IMR-90 (cell line): ENCODE results near the gene S100A12. TPM values are rescaled to one million over a fixed set of nuclear protein-coding genes. Genes with fewer than 3 reads are reported as not detected.

Experiments used
- ATAC-seq: fragments of 200-7000 bp; cut with Tn5 transposase; 2 replicates; pipeline ENCODE4 v1.9.1; 2020; ENCODE audit warnings: low read depth, mild to moderate bottlenecking, moderate library complexity
- BruUV-seq: library from RNA; stranded (reverse); fragments of 400-500 nt; replicated peaks from 2 replicates; lab custom pipeline; 2021; lab: Mats Ljungman, UMichigan
- CTCF ChIA-PET: fragments of 300-600 bp; formaldehyde crosslinking; extraction: SDS; loops from one replicate; lab custom pipeline; 2021; ENCODE audit warnings: antibody characterized with exemption; lab: Yijun Ruan, JAX
- POLR2A ChIA-PET: fragments of 300-600 bp; sonication (Branson Sonifier 250); formaldehyde crosslinking; loops from one replicate; lab custom pipeline; 2022; ENCODE audit warnings: antibody characterized with exemption; ENCODE audit not compliant: unreplicated experiment; lab: Charles Lee
- DNase-seq: peaks from one replicate; pipeline ENCODE4 v3.0.0; 2013
- H2AFZ ChIP-seq: replicated peaks from 2 replicates; pipeline ENCODE3; 2013; ENCODE audit warnings: low read length, mild to moderate bottlenecking; ENCODE audit not compliant: poor library complexity
- H2AK5ac ChIP-seq: 2 replicates; pipeline ENCODE4 v1.6.1; 2013; ENCODE audit warnings: low read depth, low read length, inconsistent platforms
- H2AK9ac ChIP-seq: replicated peaks from 2 replicates; pipeline ENCODE3; 2013; ENCODE audit warnings: mild to moderate bottlenecking, low read depth, low read length, moderate library complexity; ENCODE audit not compliant: poor library complexity
- H2BK120ac ChIP-seq: 2 replicates; pipeline ENCODE4 v1.6.1; 2013; ENCODE audit warnings: low read depth, low read length, inconsistent platforms
- H2BK15ac ChIP-seq: 3 replicates; pipeline ENCODE4 v1.6.1; 2013; ENCODE audit warnings: low read depth, low read length, inconsistent platforms
- H2BK20ac ChIP-seq: 2 replicates; pipeline ENCODE4 v1.6.1; 2013; ENCODE audit warnings: low read depth, mild to moderate bottlenecking, inconsistent platforms, low read length, moderate library complexity
- H2BK5ac ChIP-seq: 2 replicates; pipeline ENCODE4 v1.6.1; 2013; ENCODE audit warnings: mild to moderate bottlenecking, low read depth, low read length, inconsistent platforms; ENCODE audit not compliant: poor library complexity, severe bottlenecking
- H3K14ac ChIP-seq: replicated peaks from 2 replicates; pipeline ENCODE4 v1.6.1; 2013; ENCODE audit warnings: low read depth, low read length, inconsistent platforms
- H3K18ac ChIP-seq: 2 replicates; pipeline ENCODE4 v1.6.1; 2013; ENCODE audit warnings: low read depth, low read length, control low read depth
- H3K23ac ChIP-seq: 2 replicates; pipeline ENCODE4 v1.6.1; 2013; ENCODE audit warnings: low read depth, low read length, inconsistent platforms
- H3K27ac ChIP-seq: 2 replicates; pipeline ENCODE4 v1.5.1; 2013; ENCODE audit warnings: mild to moderate bottlenecking, control low read depth, low read length; ENCODE audit not compliant: insufficient read depth
- H3K27me3 ChIP-seq: 2 replicates; pipeline ENCODE4 v1.6.1; 2013; ENCODE audit warnings: low read length; ENCODE audit not compliant: control insufficient read depth, insufficient read depth
- H3K36me3 ChIP-seq: 2 replicates; pipeline ENCODE4 v1.6.1; 2013; ENCODE audit warnings: low read length, mixed read lengths; ENCODE audit not compliant: control insufficient read depth, insufficient read depth
- H3K4ac ChIP-seq: 2 replicates; pipeline ENCODE4 v1.6.1; 2013; ENCODE audit warnings: low read depth, low read length, inconsistent platforms
- H3K4me1 ChIP-seq: 2 replicates; pipeline ENCODE4 v1.6.1; 2013; ENCODE audit warnings: low read length, mixed read lengths; ENCODE audit not compliant: control insufficient read depth, insufficient read depth
- H3K4me2 ChIP-seq: 2 replicates; pipeline ENCODE4 v1.6.1; 2013; ENCODE audit warnings: low read depth, mild to moderate bottlenecking, control low read depth, low read length, moderate library complexity
- H3K4me3 ChIP-seq: 2 replicates; pipeline ENCODE4 v1.5.1; 2013; ENCODE audit warnings: low read depth, mild to moderate bottlenecking, control low read depth, low read length, moderate library complexity; ENCODE audit not compliant: insufficient read depth
- H3K56ac ChIP-seq: 2 replicates; pipeline ENCODE4 v1.6.1; 2013; ENCODE audit warnings: low read length, inconsistent platforms; ENCODE audit not compliant: insufficient read depth; ENCODE audit errors: extremely low read depth
- H3K79me1 ChIP-seq, 2 experiments: 2 replicates each; pipeline ENCODE4 v1.6.1; 2013; ENCODE audit warnings: low read length in 2 of 2, inconsistent platforms in 1 of 2, low read depth in 1 of 2
- H3K9ac ChIP-seq: 2 replicates; pipeline ENCODE4 v1.6.1; 2013; ENCODE audit warnings: low read depth, low read length, control low read depth
- H3K9me1 ChIP-seq: 2 replicates; pipeline ENCODE4 v1.6.1; 2013; ENCODE audit warnings: low read length, inconsistent platforms; ENCODE audit not compliant: insufficient read depth
- H3K9me3 ChIP-seq: 2 replicates; pipeline ENCODE4 v1.6.1; 2013; ENCODE audit warnings: low read length; ENCODE audit not compliant: control insufficient read depth, insufficient read depth
- H4K20me1 ChIP-seq: 2 replicates; pipeline ENCODE4 v1.6.1; 2013; ENCODE audit warnings: low read length, inconsistent platforms; ENCODE audit not compliant: insufficient read depth
- H4K5ac ChIP-seq: 2 replicates; pipeline ENCODE4 v1.6.1; 2013; ENCODE audit warnings: mild to moderate bottlenecking, low read depth, low read length, control low read depth
- H4K8ac ChIP-seq, 2 experiments: 2 replicates each; pipeline ENCODE4 v1.6.1; 2013; ENCODE audit warnings: low read depth in 2 of 2, low read length in 2 of 2, control low read depth in 1 of 2, inconsistent platforms in 1 of 2
- H4K91ac ChIP-seq: 2 replicates; pipeline ENCODE4 v1.6.1; 2013; ENCODE audit warnings: low read depth, low read length, inconsistent platforms; ENCODE audit not compliant: insufficient read depth
- FOS ChIP-seq: fragments of 150-350 bp; IDR thresholded peaks from 2 replicates; pipeline ENCODE4 v1.6.1; 2016; ENCODE audit warnings: low read depth, low read length
- MXI1 ChIP-seq: IDR thresholded peaks from 2 replicates; pipeline ENCODE4 v1.6.1; 2012; ENCODE audit warnings: low read depth, mild to moderate bottlenecking, low read length, moderate library complexity, borderline replicate concordance
- NFE2L2 ChIP-seq: fragments of 150-350 bp; IDR thresholded peaks from 2 replicates; pipeline ENCODE4 v1.6.1; 2016; ENCODE audit warnings: low read depth, mild to moderate bottlenecking, low read length
- POLR2A ChIP-seq: IDR thresholded peaks from 2 replicates; pipeline ENCODE4 v1.6.1; 2012; ENCODE audit warnings: mild to moderate bottlenecking, low read depth, low read length
- SMC3 ChIP-seq: fragments of 150-350 bp; IDR thresholded peaks from 2 replicates; pipeline ENCODE4 v1.6.1; 2016; ENCODE audit warnings: low read depth, mild to moderate bottlenecking, antibody characterized with exemption, low read length, moderate library complexity
- WGBS, 2 experiments: methylation state at CpG; one replicate each; pipeline versions ENCODE4 v1.1.5 to v1.1.7; 2013; ENCODE audit warnings: missing lambda C conversion rate in 2 of 2; ENCODE audit not compliant: insufficient read length in 1 of 2; ENCODE audit errors: extremely low coverage in 2 of 2; 5-methylcytosine and 5-hydroxymethylcytosine counted together
- dilution Hi-C: fragments of 300-500 bp; cut with HindIII; formaldehyde crosslinking; loops from one replicate; pipeline ENCODE4 v1.14.3; 2018; ENCODE audit warnings: low sequenced_read_pairs; ENCODE audit not compliant: unreplicated experiment
- in situ Hi-C: fragments of 300-500 bp; cut with MboI; formaldehyde crosslinking; loops from 3 replicates; pipeline ENCODE4 v1.14.3; 2019; ENCODE audit warnings: low sequenced_read_pairs, inconsistent platforms, mixed read lengths
- intact Hi-C: fragments of 100-400 bp; cut with micrococcal nuclease; formaldehyde crosslinking; loops from 2 replicates; pipeline ENCODE4 v1.10.0; 2022
- polyA plus RNA-seq, 3 experiments: library from polyadenylated mRNA; depleted of rRNA; stranded (reverse); fragments of >200 nt; gene quantifications; 2 replicates each; pipeline ENCODE4 v1.2.3, GENCODE V29; 2012; ENCODE audit warnings: low replicate concordance in 1 of 3
- total RNA-seq: library from RNA; depleted of rRNA; stranded (reverse); fragments of >200 nt; gene quantifications from 2 replicates; pipeline ENCODE4 v1.2.3, GENCODE V29; 2012
- TF ChIP-seq, protein P1 (sequence below): conservative IDR thresholded peaks from 2 replicates; pipeline ENCODE4 v1.5.1; 2012; ENCODE audit warnings: mild to moderate bottlenecking, low read depth, low read length, improper control_type of control experiment
- TF ChIP-seq, protein P2 (sequence below): fragments of 150-350 bp; IDR thresholded peaks from 2 replicates; pipeline ENCODE4 v1.6.1; 2016; ENCODE audit warnings: low read depth, mild to moderate bottlenecking, low read length, moderate library complexity, borderline replicate concordance
- TF ChIP-seq, protein P3 (sequence below): fragments of 150-350 bp; IDR thresholded peaks from 2 replicates; pipeline ENCODE4 v1.6.1; 2017; ENCODE audit warnings: mild to moderate bottlenecking, antibody characterized with exemption, low read length, low read depth

S100A12 gene
- total and polyA plus RNA-seq, 2 of the 4 experiments (the other 2 are of a cell fraction): not detected

DNA sequence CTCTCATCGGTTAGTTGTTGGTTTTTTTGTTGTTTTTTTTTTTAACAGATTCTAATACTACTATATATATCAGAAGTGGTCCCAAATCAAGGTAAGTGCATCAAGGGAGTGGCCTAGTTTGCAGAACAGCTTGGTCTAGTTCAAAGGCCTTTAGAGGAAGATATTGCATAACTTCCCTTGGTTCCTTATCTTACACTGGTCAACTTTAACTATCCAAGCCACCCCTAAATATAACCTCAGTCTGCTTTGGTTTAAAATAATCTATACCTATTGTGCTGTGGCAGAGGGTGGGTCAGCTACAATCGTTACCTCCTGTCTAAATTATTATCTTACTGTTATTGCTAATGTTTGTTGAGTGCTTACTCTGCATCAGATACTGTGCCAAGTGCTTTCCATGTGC, 6.9 kb downstream of the S100A12 start:
- WGBS, 2 experiments: no CpG with 5 or more reads among the region's 2 CpGs
- no peak overlapping the region for H3K23ac ChIP-seq
- no peaks in the 10 kb centered on the region for H3K79me1 ChIP-seq
- no peak overlapping the region for H2AK9ac ChIP-seq
- H2BK20ac ChIP-seq: no peak overlapping the region
- DNase-seq (no peak), ATAC-seq (no peak)
- no peak overlapping the region for H4K5ac ChIP-seq
- H3K9me1 ChIP-seq: no peaks in the 10 kb centered on the region
- no peaks in the 10 kb centered on the region for H3K9me3 ChIP-seq
- peaks cover 2% of the 10 kb centered on the region for H3K27me3 ChIP-seq
- in situ Hi-C loops (no loop called here), intact Hi-C loops (no loop called here), dilution Hi-C loops (no loop called here)
- H2BK15ac ChIP-seq: no peak overlapping the region
- H4K91ac ChIP-seq: no peak overlapping the region
- no peak overlapping the region for H2AK5ac ChIP-seq
- no peak overlapping the region for H3K9ac ChIP-seq
- H3K4me3 ChIP-seq: no peak overlapping the region
- no peak overlapping the region for H3K27ac ChIP-seq
- H2BK5ac ChIP-seq: no peak overlapping the region
- TF ChIP-seq, protein P1, sequence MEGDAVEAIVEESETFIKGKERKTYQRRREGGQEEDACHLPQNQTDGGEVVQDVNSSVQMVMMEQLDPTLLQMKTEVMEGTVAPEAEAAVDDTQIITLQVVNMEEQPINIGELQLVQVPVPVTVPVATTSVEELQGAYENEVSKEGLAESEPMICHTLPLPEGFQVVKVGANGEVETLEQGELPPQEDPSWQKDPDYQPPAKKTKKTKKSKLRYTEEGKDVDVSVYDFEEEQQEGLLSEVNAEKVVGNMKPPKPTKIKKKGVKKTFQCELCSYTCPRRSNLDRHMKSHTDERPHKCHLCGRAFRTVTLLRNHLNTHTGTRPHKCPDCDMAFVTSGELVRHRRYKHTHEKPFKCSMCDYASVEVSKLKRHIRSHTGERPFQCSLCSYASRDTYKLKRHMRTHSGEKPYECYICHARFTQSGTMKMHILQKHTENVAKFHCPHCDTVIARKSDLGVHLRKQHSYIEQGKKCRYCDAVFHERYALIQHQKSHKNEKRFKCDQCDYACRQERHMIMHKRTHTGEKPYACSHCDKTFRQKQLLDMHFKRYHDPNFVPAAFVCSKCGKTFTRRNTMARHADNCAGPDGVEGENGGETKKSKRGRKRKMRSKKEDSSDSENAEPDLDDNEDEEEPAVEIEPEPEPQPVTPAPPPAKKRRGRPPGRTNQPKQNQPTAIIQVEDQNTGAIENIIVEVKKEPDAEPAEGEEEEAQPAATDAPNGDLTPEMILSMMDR: no peak
- TF ChIP-seq NFE2L2 (no peak), FOS (no peak), MXI1 (no peak), SMC3 (no peak), POLR2A (no peak)
- TF ChIP-seq, protein P2, sequence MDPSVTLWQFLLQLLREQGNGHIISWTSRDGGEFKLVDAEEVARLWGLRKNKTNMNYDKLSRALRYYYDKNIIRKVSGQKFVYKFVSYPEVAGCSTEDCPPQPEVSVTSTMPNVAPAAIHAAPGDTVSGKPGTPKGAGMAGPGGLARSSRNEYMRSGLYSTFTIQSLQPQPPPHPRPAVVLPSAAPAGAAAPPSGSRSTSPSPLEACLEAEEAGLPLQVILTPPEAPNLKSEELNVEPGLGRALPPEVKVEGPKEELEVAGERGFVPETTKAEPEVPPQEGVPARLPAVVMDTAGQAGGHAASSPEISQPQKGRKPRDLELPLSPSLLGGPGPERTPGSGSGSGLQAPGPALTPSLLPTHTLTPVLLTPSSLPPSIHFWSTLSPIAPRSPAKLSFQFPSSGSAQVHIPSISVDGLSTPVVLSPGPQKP: no peak
- TF ChIP-seq, protein P3, sequence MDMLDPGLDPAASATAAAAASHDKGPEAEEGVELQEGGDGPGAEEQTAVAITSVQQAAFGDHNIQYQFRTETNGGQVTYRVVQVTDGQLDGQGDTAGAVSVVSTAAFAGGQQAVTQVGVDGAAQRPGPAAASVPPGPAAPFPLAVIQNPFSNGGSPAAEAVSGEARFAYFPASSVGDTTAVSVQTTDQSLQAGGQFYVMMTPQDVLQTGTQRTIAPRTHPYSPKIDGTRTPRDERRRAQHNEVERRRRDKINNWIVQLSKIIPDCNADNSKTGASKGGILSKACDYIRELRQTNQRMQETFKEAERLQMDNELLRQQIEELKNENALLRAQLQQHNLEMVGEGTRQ: no peak
- H3K4me2 ChIP-seq: no peak overlapping the region
- H3K4me1 ChIP-seq: no peaks in the 10 kb centered on the region
- H3K14ac ChIP-seq: no peak overlapping the region
- no peaks in the 10 kb centered on the region for H3K36me3 ChIP-seq
- H2BK120ac ChIP-seq: no peak overlapping the region
- no peak overlapping the region for H3K56ac ChIP-seq
- H4K8ac ChIP-seq: no peak overlapping the region
- CTCF ChIA-PET: interaction anchor here (1.0 kb wide), 1 partner anchor 17 kb away, joined by 3 read pairs; no protein-coding TSS in a partner anchor
- no peak overlapping the region for H3K18ac ChIP-seq
- no peaks in the 10 kb centered on the region for H4K20me1 ChIP-seq
- no peak overlapping the region for H2AFZ ChIP-seq
- no peak overlapping the region for H3K4ac ChIP-seq
- no TSS peak for BruUV-seq
- POLR2A ChIA-PET: no interaction called here
